Osteoblast (primary cell): Measurements from ENCODE around the gene WLS. TPM values are rescaled to one million over a fixed set of nuclear protein-coding genes. Genes with fewer than 3 reads are reported as not detected.

Experiments used
- DNase-seq: peaks from one replicate; pipeline ENCODE4 v3.0.0; 2011; ENCODE audit warnings: low spot score, mixed read lengths; ENCODE audit not compliant: insufficient read length; ENCODE audit errors: missing footprints
- H2AFZ ChIP-seq: 2 replicates; pipeline ENCODE4 v1.6.0; 2011; ENCODE audit warnings: mild to moderate bottlenecking, low read length
- H3K27ac ChIP-seq: 2 replicates; pipeline ENCODE4 v1.5.1; 2011; ENCODE audit warnings: mild to moderate bottlenecking, low read depth, low read length, moderate library complexity
- H3K27me3 ChIP-seq: 2 replicates; pipeline ENCODE4 v1.6.0; 2012; ENCODE audit warnings: mild to moderate bottlenecking, control low read depth, inconsistent platforms, low read length, moderate library complexity; ENCODE audit not compliant: insufficient read depth
- H3K36me3 ChIP-seq: 2 replicates; pipeline ENCODE4 v1.5.1; 2011; ENCODE audit warnings: mild to moderate bottlenecking, low read length, control low read depth, moderate library complexity; ENCODE audit not compliant: insufficient read depth
- H3K4me1 ChIP-seq: 2 replicates; pipeline ENCODE4 v1.5.1; 2011; ENCODE audit warnings: mild to moderate bottlenecking, low read length, control low read depth, moderate library complexity; ENCODE audit not compliant: insufficient read depth
- H3K4me2 ChIP-seq: 2 replicates; pipeline ENCODE4 v1.6.0; 2011; ENCODE audit warnings: mild to moderate bottlenecking, low read length; ENCODE audit not compliant: insufficient read depth
- H3K4me3 ChIP-seq: fragments of 200-600 bp; sonication (generic); 3 replicates; pipeline ENCODE4 v1.5.1; 2012; ENCODE audit warnings: mild to moderate bottlenecking, low read length, inconsistent platforms; ENCODE audit not compliant: insufficient read depth
- H3K79me2 ChIP-seq: 2 replicates; pipeline ENCODE4 v1.6.0; 2012; ENCODE audit warnings: mild to moderate bottlenecking, low read length, control low read depth, inconsistent platforms; ENCODE audit not compliant: insufficient read depth
- H3K9me3 ChIP-seq: 2 replicates; pipeline ENCODE4 v1.5.1; 2011; ENCODE audit warnings: low read depth, low read length, control low read depth
- H4K20me1 ChIP-seq: 2 replicates; pipeline ENCODE4 v1.6.0; 2012; ENCODE audit warnings: mild to moderate bottlenecking, low read length, control low read depth; ENCODE audit not compliant: insufficient read depth
- total RNA-seq: library from RNA; depleted of rRNA; stranded (reverse); fragments of >200 nt; gene quantifications from 2 replicates; pipeline ENCODE4 v1.2.3, GENCODE V29; 2012
- TF ChIP-seq, protein P1 (sequence below): IDR thresholded peaks from 2 replicates; pipeline ENCODE4 v1.5.1; 2011; ENCODE audit warnings: mild to moderate bottlenecking, low read depth, low read length, moderate library complexity; ENCODE audit errors: extremely low read depth

The WLS gene
- total RNA-seq, 1 donor, result 54.3 TPM

DNA sequence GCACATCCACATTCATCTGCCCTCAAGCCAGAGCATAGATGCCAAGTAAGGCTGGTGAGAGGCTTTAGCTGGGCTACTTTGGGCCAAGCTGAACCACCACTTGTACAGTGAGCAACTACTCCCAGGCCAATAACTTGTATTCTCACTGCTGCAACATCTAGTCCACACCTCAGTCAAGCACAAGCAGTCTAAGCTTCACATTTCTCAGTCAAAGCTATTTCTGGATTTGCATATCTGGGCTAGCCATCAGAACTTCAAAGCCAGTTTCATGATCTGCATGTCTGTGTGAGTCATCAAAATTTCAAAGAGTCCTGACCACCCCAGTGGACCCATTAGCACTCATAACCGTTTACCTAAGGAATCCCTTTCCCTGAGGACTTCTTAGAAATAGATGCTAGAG is 104.2 kb downstream of the WLS start:
- no peak overlapping the region for H2AFZ ChIP-seq
- no peak overlapping the region for H3K27ac ChIP-seq
- H3K4me1 ChIP-seq, result peaks cover 9% of the 10 kb centered on the region
- no peaks in the 10 kb centered on the region for H3K27me3 ChIP-seq
- H3K4me2 ChIP-seq, result no peak overlapping the region
- no peaks in the 10 kb centered on the region for H3K9me3 ChIP-seq
- no peaks in the 10 kb centered on the region for H3K79me2 ChIP-seq
- H3K36me3 ChIP-seq, result peaks cover 30% of the 10 kb centered on the region
- peaks cover 5% of the 10 kb centered on the region for H4K20me1 ChIP-seq
- TF ChIP-seq, protein P1, sequence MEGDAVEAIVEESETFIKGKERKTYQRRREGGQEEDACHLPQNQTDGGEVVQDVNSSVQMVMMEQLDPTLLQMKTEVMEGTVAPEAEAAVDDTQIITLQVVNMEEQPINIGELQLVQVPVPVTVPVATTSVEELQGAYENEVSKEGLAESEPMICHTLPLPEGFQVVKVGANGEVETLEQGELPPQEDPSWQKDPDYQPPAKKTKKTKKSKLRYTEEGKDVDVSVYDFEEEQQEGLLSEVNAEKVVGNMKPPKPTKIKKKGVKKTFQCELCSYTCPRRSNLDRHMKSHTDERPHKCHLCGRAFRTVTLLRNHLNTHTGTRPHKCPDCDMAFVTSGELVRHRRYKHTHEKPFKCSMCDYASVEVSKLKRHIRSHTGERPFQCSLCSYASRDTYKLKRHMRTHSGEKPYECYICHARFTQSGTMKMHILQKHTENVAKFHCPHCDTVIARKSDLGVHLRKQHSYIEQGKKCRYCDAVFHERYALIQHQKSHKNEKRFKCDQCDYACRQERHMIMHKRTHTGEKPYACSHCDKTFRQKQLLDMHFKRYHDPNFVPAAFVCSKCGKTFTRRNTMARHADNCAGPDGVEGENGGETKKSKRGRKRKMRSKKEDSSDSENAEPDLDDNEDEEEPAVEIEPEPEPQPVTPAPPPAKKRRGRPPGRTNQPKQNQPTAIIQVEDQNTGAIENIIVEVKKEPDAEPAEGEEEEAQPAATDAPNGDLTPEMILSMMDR, result no peak
- DNase-seq, result peak; percentile 79
- no peak overlapping the region for H3K4me3 ChIP-seq

DNA sequence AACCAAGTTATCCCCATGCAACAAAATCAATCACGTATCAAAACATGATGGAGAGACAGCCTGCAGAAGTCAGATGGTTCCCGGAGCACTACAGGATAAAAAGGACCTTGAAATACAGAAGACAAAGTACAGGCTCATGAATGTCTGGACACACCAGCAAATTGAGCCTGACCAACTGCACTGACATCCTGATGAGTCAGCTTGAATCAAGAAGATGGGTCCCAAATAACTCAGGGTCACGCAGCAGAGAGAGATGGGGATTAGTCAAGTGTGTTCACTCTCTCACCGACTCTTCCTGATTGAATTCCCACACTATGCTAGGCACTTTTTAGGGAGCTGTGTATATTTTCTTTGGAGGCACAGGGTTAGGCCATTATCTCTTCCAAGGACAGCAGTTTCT is 110.8 kb downstream of the WLS start:
- H3K36me3 ChIP-seq, result peaks cover 14% of the 10 kb centered on the region
- H2AFZ ChIP-seq, result no peak overlapping the region
- H3K4me2 ChIP-seq, result no peak overlapping the region
- no peaks in the 10 kb centered on the region for H3K79me2 ChIP-seq
- H3K27ac ChIP-seq, result peak overlapping the region; percentile 49
- TF ChIP-seq, protein P1, result no peak
- no peaks in the 10 kb centered on the region for H3K9me3 ChIP-seq
- DNase-seq, result peak; percentile 59
- peaks cover 16% of the 10 kb centered on the region for H3K4me1 ChIP-seq
- H3K4me3 ChIP-seq, result no peak overlapping the region
- no peaks in the 10 kb centered on the region for H3K27me3 ChIP-seq
- H4K20me1 ChIP-seq, result no peaks in the 10 kb centered on the region

DNA sequence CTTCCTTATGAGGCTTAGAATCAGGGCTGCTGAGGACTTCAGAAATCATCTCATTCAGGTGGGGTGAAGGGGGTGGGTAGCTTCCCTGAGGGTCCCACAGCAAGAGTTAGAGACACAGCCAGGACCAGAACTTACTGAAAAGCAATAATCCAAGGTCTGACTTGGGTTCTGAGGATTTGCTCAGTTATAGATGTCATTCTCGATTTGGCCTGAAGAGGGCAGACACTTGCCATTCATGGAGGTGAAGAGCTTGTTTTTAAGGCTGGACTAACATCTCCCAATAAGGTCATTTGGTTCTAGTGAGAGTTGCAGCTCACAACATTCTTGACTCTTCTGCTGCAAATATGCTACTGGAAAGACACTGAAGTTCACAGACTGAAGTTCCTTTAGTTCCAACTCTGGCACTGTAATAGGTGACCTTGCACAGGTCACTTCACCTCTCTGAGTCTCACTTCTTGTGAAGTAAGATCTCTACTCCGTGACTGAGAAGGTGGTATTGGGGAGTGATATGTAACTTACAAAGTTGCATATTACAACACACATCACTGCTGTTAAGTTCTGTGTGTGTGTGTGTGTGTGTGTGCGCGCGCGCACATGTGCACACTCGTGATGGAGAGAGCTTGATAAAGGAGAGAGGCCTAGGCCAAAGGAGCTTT is 112.1 kb downstream of the WLS start:
- DNase-seq, result no peak
- no peak overlapping the region for H3K4me3 ChIP-seq
- TF ChIP-seq, protein P1, result peak; percentile 86
- no peak overlapping the region for H3K4me2 ChIP-seq
- H2AFZ ChIP-seq, result no peak overlapping the region
- no peaks in the 10 kb centered on the region for H3K9me3 ChIP-seq
- H3K27ac ChIP-seq, result no peak overlapping the region
- H3K27me3 ChIP-seq, result no peaks in the 10 kb centered on the region
- H3K36me3 ChIP-seq, result peaks cover 11% of the 10 kb centered on the region
- no peaks in the 10 kb centered on the region for H4K20me1 ChIP-seq
- no peaks in the 10 kb centered on the region for H3K79me2 ChIP-seq
- H3K4me1 ChIP-seq, result peaks cover 16% of the 10 kb centered on the region

DNA sequence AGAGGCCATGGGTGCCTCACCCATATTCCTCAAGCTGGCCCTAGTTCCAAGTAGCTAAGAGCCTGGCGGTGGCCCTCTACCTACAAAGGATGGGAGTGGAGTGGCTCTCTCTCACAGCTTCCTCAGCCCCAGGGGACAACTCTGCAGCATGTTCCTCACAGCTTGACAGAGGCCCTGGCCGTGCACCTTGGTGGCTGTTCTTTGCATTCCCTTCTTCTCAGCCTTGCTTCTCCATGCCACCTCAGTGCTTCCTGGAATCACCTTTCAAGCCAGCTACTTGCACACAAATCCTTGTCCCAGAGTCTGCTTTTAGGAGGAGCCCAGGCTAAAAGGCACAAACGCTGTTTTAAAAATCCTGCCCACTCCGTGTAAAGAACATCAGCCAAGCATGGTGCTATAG is 112.9 kb downstream of the WLS start:
- H4K20me1 ChIP-seq, result no peaks in the 10 kb centered on the region
- H3K27me3 ChIP-seq, result no peaks in the 10 kb centered on the region
- no peak overlapping the region for H3K4me3 ChIP-seq
- H3K4me1 ChIP-seq, result peaks cover 16% of the 10 kb centered on the region
- DNase-seq, result no peak
- no peak overlapping the region for H2AFZ ChIP-seq
- TF ChIP-seq, protein P1, result no peak
- peaks cover 4% of the 10 kb centered on the region for H3K36me3 ChIP-seq
- no peak overlapping the region for H3K4me2 ChIP-seq
- no peaks in the 10 kb centered on the region for H3K9me3 ChIP-seq
- H3K27ac ChIP-seq, result no peak overlapping the region
- H3K79me2 ChIP-seq, result no peaks in the 10 kb centered on the region
